Ureter (tissue), 1 donor: ENCODE measurements around the gene ANKRD60. TPM values are rescaled to one million over a fixed set of nuclear protein-coding genes. Genes with fewer than 3 reads are reported as not detected.
A peak's percentile ranks its signal among the peaks of the same experiment; 100 is the strongest.

Experiments
- DNase-seq: peaks from one replicate; pipeline ENCODE4 v3.0.0-alpha.2; 2020; ENCODE audit warnings: low spot score
- total RNA-seq: library from RNA; stranded (reverse); gene quantifications from one replicate; pipeline ENCODE4 v1.2.4, GENCODE V29; 2023
- donor health status: DM: yes; HTN: yes; CAD: no.

Gene ANKRD60
- total RNA-seq, 1 donor from 2014 or later, result not detected

DNA sequence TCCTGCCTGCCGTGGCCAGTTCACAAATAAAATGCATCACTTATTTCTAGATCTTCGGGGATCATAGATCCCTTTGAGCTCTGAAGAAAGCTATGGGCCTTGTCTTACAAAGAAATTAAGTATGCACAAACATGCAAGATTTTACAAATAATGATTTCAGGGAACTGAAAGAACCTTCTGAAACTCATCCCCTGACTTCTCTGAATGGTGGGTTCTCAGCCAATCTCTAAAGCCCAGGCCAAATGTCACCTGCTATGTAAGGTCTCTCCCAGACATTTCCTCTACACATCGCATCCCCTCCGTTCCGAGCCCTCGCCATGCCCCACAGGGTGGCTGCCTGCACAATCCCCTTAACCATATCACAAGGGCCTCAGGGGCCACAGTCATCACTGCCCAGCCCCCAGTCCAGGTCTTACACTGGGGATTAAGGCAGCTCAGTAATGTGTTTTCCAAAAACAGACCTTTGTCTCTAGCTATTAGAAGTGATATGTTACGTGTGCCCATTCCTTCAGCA lies 16.1 kb upstream of the ANKRD60 start:
- DNase-seq, result no peak

DNA sequence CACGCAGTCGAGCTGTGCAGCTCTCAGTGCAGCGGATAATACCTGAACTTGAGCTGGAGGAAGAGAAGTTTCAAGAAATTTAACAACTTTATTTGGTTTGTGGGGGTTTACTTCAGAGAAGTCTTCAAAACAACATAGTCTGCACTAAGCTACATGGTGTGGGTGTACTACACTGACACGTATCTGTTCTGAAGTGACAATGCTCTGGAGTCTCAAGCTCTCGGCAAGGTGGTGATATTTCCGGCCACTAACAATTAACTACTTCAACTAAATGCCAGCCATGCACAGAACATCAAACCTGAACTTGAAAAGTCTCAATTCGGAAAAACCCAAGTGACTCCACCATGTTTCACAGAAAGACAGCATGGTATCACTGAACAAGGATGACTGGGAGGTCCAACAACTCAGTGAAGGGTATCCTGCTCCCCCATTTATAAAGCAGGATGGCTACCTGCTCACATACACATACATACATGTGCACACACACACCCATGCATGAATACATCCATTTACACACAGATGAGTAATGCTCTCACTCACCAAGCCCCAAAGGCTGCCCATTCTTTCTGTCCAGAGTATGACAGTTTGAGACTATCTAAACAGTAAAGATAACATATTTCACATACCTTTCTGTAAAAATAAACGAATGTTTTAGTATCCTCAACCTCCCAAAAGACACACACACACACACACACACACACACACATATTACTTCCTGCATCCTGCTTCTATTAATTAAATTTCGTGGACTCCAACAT lies 15.4 kb upstream of the ANKRD60 start:
- DNase-seq, result no peak

DNA sequence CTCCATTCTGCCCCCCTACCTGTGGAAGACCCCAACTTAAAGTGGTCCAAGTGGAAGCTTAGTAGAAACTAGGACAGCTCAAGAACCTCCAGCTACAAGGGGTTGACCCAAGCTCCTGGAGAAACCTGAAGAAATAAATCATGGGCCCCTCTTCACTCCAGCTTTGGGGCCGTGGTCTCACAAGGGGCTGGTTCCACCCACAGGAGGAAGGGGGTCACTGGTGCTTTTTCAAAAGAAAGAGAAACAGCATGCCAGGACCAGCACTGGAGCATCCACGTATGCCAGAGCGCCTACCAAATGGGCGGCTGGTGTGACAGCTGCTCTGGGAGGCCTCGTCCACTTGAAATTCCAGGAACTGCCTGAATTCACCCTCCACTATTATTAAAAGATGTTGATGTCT lies 14.4 kb upstream of the ANKRD60 start:
- DNase-seq, result no peak

DNA sequence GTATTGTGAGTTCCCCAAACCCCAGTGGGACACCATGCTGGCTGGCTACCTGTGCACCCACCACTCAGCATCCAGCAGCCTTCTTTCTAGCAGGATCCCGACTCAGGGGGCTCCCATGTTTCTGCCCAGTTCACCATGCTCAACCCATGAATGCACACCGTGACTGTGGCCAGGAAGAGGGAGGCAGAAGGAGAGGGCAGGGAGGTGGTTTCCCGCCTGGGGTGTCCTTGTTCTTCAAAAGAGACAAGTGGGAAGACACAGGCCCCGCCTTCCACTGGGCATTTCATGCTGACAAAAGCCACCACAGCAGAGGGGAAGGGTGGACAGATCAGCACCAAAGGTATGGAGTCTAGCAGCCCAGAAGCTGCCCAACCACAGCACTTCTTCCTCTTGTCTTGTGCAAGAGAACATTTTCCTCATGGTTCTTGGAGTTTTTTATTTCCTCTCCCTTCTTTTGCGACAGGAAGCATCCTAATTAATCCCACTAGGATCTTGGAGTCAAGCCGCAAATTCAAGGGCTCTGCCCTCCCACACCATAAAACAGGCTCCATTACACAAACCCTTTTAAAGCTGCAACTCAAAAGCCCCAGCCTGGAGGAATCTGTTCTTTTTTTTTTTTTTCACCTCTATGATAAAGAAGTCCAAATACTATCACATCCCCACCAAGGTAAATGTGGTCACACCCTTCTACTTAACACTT lies 13.5 kb upstream of the ANKRD60 start:
- no peak for DNase-seq

DNA sequence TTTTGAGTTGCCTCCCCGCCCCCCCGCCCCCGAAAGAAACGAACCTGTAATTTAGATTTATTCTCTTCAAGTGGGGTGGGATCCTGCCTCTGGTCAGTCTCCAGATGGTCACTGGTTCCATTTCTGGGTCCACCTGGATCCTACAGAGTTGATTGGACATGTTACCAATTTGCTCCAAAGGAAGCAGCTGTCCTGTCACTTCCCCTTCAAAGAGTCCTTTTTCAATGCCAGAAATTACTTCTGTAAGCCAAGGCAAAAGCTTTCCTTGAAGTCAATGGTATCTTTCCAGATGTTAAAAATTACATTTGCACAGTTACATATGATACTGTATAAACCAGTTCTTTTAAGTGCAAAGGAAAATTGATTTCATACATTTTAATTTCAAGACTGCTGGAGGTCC lies 12.0 kb upstream of the ANKRD60 start:
- DNase-seq, result no peak

DNA sequence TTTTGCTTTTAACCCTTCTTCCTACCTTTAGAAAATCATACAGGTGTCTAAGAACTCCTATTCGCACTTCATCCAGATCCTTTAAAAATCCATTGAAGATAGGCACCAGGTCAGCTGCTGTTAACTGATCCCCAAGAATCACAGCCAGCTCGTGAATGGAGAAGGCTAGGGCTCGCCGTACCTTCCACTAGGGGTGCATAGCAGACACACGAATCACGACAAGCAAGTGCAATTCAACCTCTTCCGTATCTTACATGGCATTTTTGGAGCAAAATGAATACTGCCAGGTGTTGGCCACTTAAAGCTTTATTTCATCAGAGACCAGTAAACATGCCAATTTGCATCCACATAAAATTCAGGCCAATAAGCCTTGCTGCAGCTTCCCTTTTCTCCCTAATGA lies 10.8 kb upstream of the ANKRD60 start:
- DNase-seq, result no peak

DNA sequence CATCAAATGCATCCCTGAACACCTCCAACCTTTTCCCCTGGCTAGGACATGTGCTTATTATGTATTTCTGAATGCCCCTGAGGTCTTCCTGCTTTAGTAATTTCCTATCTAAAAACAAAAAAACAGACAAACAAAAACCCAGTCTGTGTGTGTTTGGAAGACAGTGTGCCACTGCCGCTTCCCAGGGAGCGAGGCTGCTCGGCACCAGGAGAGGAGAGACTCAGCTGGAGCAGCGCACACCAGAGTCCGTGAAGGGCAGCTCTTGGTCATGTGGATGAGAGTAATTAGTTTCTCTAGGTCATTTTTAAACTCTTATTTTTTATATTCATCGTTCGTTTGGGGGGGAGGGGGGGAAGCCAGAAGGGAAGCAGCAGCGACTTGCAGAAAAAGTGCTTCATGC lies 10.0 kb upstream of the ANKRD60 start:
- peak; percentile 6 for DNase-seq

DNA sequence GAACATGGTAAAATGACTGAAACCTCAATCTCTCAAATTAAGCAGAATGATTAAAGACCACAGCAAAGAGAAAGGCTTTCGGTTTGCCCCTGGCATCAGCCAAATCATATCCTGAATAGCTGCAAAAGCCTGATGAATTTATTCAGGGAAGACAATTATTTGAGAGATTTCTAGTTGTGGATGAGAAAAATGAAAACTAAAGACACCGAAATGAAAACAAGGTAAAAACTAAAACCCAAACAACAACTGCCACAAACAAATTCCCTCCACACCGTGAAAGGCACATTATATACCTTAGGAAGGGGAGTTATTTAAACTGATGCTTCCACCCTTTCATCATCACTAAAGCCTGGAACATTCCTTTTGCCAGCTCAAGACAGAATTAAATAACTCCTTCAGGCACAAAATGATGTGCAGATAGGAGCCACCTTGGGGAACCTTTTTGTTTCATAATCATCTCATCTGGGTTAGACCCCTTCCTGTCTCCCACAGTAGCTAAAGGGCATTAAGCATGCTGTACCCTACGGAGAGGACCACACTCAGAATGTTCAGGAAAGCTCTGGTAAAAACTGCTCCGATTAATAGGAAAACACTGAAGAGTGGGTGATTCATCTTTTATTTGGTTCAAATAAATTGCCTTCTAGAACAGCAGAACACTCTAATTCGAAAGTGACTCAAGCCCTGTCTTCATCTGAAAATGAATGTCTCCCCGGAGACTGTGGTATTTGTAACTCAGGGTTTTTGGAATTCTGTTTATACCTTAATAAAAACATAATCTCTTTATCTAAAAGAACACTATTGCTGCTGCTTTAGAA lies 9.1 kb upstream of the ANKRD60 start:
- no peak for DNase-seq

DNA sequence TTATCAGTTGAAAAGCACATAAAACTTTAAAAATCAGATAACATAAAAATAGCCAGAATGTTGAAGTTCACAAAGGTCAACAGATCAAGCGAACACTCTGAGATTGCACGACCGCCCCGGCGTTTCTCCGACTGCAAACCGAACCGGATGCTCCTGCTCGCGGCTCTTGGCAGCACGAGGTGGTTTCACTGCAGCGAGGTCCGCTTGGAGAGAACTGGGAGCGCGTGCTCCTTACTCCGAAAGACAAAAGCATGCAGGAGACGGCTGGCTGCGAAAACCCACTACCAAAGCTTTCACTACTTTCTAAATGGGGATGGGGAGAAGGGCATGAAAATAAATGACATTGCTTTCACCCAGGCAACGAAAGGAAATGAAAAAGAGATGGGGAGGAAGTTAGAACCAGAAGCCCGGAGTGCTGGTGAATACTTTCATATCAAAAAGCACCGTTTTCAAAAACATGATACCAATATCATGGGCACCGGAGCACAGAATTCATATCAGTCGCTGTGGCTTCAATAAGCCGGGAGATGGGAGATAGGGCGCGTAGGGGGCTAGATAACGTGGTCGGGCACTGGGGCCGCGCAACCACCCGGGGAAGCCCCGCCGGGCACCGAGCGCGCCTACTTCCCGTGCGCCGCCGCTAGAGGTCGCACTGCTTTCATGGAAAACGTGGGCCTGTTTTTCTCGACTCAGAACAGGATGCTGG lies 8.3 kb upstream of the ANKRD60 start:
- DNase-seq, result peak; percentile 78

DNA sequence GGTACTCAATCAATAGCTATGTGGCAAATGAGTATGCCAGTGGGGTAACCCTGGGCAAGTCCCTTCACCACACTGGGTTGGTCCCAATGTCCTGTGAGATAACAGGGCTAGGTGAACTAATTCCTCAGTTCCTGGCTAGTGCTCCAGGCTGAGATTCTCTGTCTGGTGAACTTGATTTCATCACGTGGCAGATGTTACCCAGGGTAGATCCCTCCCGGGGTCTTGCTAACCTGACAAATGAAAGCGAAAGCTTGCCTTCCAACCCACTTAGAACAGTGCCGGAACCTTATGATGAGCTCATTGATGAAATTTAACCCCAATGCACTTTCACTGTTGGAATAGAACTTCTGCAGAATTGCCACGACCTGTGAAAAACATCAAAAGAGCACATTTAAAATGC lies 6.6 kb upstream of the ANKRD60 start:
- peak; percentile 18 for DNase-seq

DNA sequence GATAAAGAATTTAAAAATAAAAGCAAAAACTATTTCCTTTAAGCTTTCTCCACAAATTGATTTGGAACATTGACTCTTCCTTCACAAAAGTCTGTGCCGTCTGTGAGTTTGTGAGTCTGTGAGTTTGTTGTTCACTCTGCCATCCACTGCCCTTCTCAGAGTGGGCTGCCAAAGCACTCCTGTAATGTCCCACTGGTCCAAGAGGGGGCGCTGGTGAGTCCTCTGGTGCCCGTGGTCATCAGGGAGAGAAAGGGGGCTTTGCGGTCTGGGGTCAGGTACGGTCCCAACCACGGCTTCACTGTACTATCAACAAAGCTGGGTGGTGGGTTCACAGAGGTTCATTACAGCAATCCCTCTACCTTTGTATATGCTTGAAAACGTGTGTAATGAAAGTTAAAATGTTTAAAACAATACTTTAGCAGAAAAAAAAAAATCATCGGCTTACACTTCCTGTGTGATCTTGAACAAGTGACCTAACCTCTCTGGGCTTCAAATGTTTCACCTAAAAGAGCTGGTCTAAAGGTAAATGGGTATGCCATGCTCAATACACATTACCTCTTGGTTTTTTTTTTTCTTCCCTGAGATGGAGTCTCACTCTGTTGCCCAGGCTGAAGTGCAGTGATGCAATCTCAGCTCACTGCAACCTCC lies 5.6 kb upstream of the ANKRD60 start:
- peak; percentile 41 for DNase-seq

DNA sequence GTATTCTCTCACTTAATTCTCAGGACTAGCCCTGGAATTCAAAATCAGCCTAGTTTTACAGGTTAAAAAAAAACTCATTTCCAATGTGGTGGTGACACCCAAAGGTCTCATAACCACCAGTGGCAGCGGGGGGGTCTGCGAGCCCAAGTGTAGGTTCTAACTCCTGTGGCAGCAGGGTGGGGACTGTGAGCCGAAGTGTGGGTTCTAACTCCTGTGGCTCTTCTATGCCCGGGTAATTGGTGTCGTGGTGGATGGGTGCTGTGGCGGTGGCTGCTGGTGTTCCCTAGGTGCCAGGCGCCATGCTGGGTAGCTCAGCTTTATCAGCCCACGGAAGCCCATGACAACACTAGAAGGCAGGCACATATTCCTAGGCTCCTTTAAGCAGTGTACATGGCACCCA lies 4.9 kb upstream of the ANKRD60 start:
- peak; percentile 37 for DNase-seq

DNA sequence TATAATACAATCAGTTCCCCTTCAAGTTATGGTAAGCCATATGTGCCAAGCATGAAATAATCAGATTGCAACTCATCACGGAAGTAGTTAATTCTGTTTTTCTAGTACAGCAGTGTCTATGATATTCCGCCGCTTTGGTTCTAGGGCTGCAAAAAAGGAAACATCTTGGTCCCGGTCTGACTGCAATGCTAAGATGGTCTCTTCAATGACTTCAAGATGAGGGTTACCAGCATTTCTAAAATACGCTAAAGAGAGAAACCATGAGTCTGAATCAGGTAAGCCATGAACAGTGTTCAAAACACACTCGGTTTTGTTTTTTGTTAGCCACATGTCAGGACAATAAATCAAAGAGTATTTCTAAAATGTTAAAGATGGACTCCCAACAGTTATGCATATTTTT lies 3.2 kb upstream of the ANKRD60 start:
- DNase-seq, result no peak

DNA sequence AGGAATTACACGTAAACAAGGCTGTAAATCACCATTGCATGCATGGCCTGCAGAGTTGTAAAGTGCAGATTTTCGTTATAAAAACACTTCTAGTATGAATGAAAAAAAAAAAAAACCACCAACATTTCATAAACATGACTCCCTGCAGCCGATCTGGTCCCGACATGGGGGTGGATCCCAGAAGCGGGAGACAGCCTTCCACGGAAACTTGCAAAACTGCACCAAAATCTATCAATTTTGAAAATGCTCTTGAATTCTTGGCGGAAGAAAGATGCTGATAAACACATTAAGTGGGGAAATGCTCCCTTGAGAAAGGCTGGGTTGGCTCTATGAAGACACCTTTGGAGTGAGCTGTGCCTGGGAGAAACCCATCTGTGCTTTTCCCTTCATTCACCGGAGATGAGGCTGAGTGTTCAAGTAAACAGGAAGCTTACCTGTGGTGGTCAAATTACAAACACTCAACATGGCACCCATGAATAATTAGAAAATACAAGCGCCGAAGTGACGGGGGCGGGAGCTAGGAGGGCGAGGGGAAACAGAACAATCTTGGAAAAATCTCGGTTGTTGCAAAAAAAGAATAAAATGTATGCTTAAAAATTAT lies 845 bp upstream of the ANKRD60 start:
- no peak for DNase-seq

DNA sequence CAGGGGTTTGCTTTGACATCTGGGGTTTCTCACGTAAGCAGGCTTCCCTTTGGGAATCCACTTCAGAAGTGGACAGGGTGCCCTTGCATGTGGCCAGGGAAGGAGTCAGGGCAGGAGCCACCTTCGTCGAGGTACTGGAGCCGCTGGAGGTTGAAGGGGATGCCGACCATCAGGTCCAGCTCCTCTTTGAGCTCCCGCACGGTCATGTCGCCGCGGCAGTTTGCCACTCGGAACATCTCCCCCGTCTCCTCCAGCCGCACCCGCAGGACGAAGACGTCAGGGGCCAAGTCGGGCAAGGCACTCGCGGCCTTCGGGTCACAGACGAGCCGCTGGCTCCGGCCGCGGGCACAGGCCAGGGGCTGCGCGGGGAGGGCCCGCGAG lies 360 bp downstream of the ANKRD60 start:
- no peak for DNase-seq

DNA sequence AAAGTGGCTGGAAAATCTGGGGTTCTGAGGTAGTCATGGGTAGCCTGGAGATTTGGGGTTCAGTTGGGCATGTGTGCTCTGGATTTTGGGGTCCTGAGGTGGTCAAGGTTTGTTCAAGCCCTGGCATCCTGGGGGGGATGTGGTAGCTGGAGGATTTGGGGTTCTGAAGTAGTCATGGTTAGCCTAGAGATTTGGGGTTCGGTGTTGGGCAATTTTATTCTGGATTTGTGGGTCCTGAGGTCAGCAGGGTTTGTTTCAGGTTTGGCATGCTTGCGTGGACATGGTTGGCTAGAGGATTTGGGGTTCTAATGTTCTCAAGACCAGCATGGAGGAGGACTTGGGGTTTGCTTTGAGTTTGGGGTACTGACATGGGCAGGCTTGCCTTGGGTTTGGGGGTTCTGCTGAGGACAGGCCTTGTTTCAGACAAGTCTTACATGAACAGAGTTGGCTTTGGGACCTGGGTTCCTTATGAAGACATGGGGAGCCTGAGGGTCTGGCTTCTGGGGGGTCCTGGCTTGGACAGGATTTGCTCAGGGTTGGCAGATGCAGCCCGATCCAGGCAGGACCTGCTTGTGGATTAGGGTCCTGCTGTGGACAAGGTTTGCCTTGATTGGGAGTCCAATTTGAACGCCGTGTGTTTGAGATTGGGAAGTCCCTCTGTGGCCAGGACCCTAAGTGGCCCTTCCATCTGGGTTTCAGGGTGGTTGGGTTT lies 906 bp downstream of the ANKRD60 start:
- DNase-seq, result no peak

DNA sequence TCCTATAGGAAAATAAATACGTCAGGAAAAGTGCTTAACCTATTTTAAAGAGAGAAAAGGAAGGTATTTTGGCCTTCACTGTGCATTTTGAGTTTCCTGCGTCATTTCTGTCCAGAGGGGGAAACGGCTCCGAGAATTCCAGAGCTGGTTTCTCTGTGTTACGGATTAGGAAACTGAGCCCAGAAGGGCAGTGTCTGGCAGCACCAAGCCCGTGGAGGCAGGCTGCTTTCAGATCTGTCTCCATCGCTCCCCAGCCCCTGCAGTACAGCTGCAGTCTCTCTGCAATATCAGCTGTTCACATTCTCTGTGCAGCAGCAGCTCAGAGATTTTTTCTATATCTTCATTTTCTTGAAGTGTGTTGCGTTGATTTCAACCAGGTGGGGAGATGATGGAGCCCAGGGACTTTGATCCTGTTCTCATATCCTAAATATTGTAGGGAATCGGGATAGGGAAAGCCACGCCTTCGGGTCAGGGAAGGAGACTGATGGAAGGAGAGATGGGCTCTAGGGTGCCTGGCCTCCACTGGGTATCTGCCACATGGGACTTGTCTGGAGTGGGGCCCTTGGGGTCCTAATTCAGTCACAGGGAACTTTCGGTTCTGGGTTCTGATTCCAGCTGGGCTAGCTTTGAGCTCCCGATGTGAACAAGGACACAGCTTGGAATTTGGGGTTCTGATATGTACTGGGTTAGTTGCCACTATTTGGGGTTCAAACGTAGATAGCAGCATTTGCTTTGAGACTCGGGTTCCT lies 2.8 kb downstream of the ANKRD60 start:
- DNase-seq, result no peak

DNA sequence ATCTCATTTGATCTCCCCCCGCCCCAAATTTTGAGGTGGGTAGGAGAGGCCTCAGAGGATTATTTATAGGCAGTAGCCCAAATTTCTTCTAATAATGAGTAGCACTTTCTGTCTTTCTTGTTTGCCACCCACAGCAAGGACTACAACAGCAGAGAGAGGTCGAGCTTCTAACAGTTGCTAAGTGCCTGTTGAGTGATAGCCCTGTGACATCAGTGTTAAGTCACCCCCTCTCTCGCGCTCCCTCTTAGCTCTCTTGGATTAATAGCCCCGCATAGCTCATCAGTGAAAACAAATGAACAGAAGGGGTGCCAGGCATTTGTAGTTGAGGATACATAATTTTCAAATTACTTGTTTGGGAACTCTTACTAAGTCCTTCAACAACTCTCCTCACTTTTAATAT lies 3.5 kb downstream of the ANKRD60 start:
- DNase-seq, result no peak

DNA sequence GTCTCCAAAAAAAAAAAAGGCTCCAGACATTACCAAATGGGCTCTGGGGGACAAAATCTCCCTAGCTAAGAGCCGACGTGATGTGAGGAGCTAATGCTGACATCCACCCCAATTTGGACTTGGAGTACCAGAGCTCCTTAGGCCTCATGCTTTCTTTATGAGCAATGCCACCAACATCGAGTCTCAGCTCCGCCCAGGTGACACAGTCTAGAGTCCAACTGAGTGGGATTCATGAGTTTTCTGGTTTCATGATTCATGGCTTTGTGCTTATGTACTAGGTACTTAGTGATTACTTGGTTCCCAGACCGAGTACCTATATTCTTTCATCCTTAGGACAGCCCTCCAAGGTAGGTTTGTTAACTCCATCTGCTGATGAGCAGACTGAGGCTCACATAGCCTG lies 4.4 kb downstream of the ANKRD60 start:
- DNase-seq, result no peak
